ENCODE results near the gene TMEM131. TPM values are rescaled to one million over a fixed set of nuclear protein-coding genes. Genes with fewer than 3 reads are reported as not detected.

TMEM131 gene
- total RNA-seq, 1 donor = 30.0 TPM

DNA sequence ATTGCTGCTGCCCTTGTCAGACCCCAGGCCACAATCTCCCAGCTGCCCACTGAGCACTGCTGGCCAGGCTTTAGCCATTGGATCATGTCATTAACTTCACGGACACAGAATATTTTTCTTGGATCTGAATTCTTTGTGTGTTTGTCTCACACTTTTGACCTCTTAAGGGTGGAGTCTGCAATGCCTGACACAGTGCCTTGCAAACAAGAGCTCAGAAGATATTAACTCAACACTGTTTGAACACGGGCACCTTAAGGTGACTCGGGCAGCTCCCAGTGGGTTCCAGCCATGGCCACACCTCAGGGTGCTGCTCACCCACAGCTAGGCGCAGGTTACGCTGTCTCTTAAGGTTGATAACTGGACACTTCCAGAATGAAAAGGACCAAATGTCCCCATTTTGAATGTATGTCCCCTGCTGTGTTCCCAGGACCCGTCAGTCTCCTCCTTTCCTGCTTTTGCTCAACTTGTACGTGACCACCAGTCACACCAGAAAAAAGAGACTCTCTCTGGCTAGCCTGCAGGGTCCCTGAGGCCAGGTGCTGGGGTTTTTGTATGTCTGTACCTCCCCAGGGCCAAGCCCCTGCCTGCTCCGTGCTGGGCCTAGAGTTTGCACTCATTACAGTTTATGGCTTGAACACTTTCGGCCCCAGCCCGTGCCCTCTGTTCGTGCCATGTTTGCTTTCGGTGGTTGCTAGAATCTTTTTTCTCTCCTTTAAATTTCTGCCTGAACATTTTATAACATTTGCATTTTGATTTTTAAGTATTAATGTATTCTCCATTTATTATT is 33.4 kb upstream of the TMEM131 start:
- Histone ChIP-seq H3K4me3 (ENCODE audit: insufficient read depth, low read length) (no peak overlapping the region), H2AFZ (ENCODE audit: low read length) (peak overlapping the region; percentile 4), H3K79me2 (ENCODE audit: insufficient read depth, low read length) (no peaks in the 10 kb centered on the region), H4K20me1 (ENCODE audit: insufficient read depth, low read length) (no peaks in the 10 kb centered on the region), H3K27me3 (ENCODE audit: insufficient read depth, low read length) (no peaks in the 10 kb centered on the region), H3K9me3 (ENCODE audit: low read depth, low read length) (no peaks in the 10 kb centered on the region), H3K4me2 (ENCODE audit: insufficient read depth, low read length) (no peak overlapping the region), H3K36me3 (ENCODE audit: insufficient read depth, low read length) (no peaks in the 10 kb centered on the region), H3K27ac (ENCODE audit: low read depth, low read length) (peak overlapping the region; percentile 88), H3K4me1 (ENCODE audit: insufficient read depth, low read length) (peaks cover 26% of the 10 kb centered on the region)
- no peak for DNase-seq (ENCODE audit: insufficient read length, low spot score, missing footprints)
- TF ChIP-seq, protein P1, sequence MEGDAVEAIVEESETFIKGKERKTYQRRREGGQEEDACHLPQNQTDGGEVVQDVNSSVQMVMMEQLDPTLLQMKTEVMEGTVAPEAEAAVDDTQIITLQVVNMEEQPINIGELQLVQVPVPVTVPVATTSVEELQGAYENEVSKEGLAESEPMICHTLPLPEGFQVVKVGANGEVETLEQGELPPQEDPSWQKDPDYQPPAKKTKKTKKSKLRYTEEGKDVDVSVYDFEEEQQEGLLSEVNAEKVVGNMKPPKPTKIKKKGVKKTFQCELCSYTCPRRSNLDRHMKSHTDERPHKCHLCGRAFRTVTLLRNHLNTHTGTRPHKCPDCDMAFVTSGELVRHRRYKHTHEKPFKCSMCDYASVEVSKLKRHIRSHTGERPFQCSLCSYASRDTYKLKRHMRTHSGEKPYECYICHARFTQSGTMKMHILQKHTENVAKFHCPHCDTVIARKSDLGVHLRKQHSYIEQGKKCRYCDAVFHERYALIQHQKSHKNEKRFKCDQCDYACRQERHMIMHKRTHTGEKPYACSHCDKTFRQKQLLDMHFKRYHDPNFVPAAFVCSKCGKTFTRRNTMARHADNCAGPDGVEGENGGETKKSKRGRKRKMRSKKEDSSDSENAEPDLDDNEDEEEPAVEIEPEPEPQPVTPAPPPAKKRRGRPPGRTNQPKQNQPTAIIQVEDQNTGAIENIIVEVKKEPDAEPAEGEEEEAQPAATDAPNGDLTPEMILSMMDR (IDR thresholded peaks at IDR 0.05; ENCODE audit: extremely low read depth, low read depth, low read length) = no peak

DNA sequence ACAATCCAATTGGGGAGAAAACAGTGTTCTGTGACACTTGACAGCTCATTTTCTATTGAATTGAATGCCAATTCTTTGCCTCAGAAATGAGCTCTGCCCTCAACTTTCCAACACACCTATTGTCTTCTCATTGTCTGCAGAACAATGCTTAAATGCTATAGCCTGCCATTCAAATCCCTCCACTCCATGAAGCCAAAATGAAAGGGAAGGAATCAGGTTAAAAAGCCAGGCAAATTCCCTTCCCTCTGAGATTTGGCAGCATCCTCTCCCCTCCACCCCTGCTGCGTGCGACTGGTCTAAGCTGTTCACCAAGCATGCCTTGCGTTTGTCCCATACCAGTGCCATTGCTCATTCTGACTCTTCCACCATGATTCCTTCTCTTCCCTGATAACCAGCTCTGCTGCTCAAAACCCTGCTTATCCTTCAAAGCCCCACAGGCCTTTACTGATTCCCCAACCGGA is 32.4 kb upstream of the TMEM131 start:
- Histone ChIP-seq H3K27me3 (ENCODE audit: insufficient read depth, low read length) (no peaks in the 10 kb centered on the region), H2AFZ (ENCODE audit: low read length) (peak overlapping the region; percentile 66), H3K4me2 (ENCODE audit: insufficient read depth, low read length) (peak overlapping the region; percentile 48), H3K79me2 (ENCODE audit: insufficient read depth, low read length) (no peaks in the 10 kb centered on the region), H3K9me3 (ENCODE audit: low read depth, low read length) (no peaks in the 10 kb centered on the region), H3K4me3 (ENCODE audit: insufficient read depth, low read length) (no peak overlapping the region), H3K36me3 (ENCODE audit: insufficient read depth, low read length) (no peaks in the 10 kb centered on the region), H3K4me1 (ENCODE audit: insufficient read depth, low read length) (peaks cover 26% of the 10 kb centered on the region), H3K27ac (ENCODE audit: low read depth, low read length) (peak overlapping the region; percentile 88), H4K20me1 (ENCODE audit: insufficient read depth, low read length) (no peaks in the 10 kb centered on the region)
- DNase-seq (ENCODE audit: insufficient read length, low spot score, missing footprints) = no peak
- TF ChIP-seq, protein P1 (IDR thresholded peaks at IDR 0.05; ENCODE audit: extremely low read depth, low read depth, low read length) = no peak

DNA sequence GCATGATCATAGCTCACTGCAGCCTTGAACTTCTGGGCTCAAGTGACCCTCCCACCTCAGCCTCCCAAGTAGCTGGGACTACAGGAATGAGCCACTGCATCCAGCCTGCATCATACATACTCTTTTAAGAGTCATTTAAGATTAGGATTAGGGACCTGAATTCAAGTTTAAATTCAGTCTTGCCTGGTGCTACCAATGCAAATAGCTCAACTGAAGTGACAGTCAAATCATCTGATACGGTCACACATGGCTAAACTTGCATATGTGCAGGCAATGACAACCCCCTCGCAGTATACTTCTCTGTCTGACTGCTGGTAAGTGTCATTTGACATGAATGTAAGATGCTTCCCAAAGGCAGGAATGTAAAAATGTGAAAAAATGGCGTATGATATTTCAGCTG is 31.8 kb upstream of the TMEM131 start:
- Histone ChIP-seq H4K20me1 (ENCODE audit: insufficient read depth, low read length) (no peaks in the 10 kb centered on the region), H3K4me1 (ENCODE audit: insufficient read depth, low read length) (peaks cover 26% of the 10 kb centered on the region), H3K36me3 (ENCODE audit: insufficient read depth, low read length) (no peaks in the 10 kb centered on the region), H3K9me3 (ENCODE audit: low read depth, low read length) (no peaks in the 10 kb centered on the region), H3K4me2 (ENCODE audit: insufficient read depth, low read length) (peak overlapping the region; percentile 48), H3K27ac (ENCODE audit: low read depth, low read length) (peak overlapping the region; percentile 88), H3K79me2 (ENCODE audit: insufficient read depth, low read length) (no peaks in the 10 kb centered on the region), H2AFZ (ENCODE audit: low read length) (no peak overlapping the region), H3K4me3 (ENCODE audit: insufficient read depth, low read length) (no peak overlapping the region), H3K27me3 (ENCODE audit: insufficient read depth, low read length) (no peaks in the 10 kb centered on the region)
- no peak for DNase-seq (ENCODE audit: insufficient read length, low spot score, missing footprints)
- TF ChIP-seq, protein P1 (IDR thresholded peaks at IDR 0.05; ENCODE audit: extremely low read depth, low read depth, low read length) = no peak

DNA sequence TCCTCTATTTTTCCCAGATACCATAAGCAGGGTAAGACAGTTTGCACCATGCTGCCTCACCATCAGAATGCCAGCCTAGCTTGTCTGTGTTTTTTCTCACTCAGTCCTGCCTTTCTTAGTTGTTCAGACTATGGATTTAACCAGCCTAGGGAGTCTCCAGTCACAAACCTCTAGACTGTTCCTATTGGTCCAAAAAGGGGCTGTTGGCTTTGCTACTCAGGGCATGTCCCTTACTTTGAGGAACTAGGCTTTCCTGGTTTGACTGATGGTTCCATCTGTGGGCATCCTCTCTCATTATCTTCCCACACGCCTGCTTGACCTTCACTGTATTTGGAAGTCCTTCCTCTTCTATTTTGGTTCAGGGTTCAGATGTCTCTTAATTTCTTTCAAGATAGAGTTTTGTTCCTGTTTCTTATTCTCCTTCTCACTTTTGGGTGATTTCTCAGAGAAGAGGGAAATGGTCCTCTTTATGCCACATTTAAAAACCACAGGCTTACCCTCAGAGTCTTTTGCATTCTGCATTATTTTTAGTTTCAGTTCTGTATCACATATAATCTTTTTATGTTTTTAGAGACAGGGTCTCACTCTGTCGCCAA is 31.3 kb upstream of the TMEM131 start:
- no peaks in the 10 kb centered on the region for H3K9me3 ChIP-seq (ENCODE audit: low read depth, low read length)
- TF ChIP-seq, protein P1 (IDR thresholded peaks at IDR 0.05; ENCODE audit: extremely low read depth, low read depth, low read length) = no peak
- H3K27ac ChIP-seq (ENCODE audit: low read depth, low read length) = no peak overlapping the region
- DNase-seq (ENCODE audit: insufficient read length, low spot score, missing footprints) = no peak
- H3K4me1 ChIP-seq (ENCODE audit: insufficient read depth, low read length) = peaks cover 26% of the 10 kb centered on the region
- no peaks in the 10 kb centered on the region for H3K79me2 ChIP-seq (ENCODE audit: insufficient read depth, low read length)
- no peak overlapping the region for H2AFZ ChIP-seq (ENCODE audit: low read length)
- H3K36me3 ChIP-seq (ENCODE audit: insufficient read depth, low read length) = no peaks in the 10 kb centered on the region
- H3K4me3 ChIP-seq (ENCODE audit: insufficient read depth, low read length) = no peak overlapping the region
- no peak overlapping the region for H3K4me2 ChIP-seq (ENCODE audit: insufficient read depth, low read length)
- no peaks in the 10 kb centered on the region for H4K20me1 ChIP-seq (ENCODE audit: insufficient read depth, low read length)
- no peaks in the 10 kb centered on the region for H3K27me3 ChIP-seq (ENCODE audit: insufficient read depth, low read length)

Data from osteoblast (primary cell).